ENCODE results near the gene WDR20.
A peak's percentile ranks its signal among the peaks of the same experiment; 100 is the strongest.
"Not testable (repeated sequence)": the region's sequence is repeated elsewhere in the genome, so short reads cannot be mapped to it uniquely, and the experiment has no call there.

Gene WDR20

DNA sequence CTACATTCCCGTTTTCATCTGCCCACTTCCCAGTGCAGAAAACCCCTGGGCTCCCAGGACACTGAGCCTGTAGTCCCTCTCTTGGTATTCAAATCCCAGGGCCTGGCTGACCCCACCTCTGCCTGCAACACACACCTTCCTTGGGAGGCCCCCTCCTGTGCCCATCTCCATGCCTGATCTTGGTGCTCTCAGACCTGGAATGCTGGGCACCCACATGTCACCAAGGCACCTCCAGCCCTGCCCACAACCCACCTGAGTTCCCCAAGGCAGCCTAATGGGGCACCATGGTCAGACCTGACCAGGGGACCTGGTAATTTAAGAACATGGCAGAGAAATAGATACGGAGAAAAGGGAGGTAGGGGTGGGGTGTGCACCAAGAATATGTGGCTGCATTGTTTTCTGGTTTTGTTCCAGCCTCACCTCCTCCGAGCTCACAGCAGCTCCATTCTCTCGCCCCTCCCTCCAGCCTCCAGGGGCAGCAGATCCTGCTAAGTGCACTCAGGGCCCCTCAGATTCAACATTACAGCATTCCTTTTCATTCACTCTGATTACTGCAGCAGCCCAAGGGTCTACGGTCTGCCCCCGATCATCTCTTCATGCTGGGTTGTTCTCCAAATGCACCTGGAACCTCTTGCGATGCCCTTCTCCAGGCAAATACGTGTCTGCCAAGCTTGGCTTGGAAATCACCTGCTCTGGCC is 43.7 kb upstream of the WDR20 start:
- no peaks in the 10 kb centered on the region for H3K9me3 ChIP-seq (ENCODE audit: severe bottlenecking)
- no peak for DNase-seq
- H3K36me3 ChIP-seq: no peaks in the 10 kb centered on the region
- H3K4me3 ChIP-seq (ENCODE audit: low read depth, low read length): no peak overlapping the region
- TF ChIP-seq, protein P1, sequence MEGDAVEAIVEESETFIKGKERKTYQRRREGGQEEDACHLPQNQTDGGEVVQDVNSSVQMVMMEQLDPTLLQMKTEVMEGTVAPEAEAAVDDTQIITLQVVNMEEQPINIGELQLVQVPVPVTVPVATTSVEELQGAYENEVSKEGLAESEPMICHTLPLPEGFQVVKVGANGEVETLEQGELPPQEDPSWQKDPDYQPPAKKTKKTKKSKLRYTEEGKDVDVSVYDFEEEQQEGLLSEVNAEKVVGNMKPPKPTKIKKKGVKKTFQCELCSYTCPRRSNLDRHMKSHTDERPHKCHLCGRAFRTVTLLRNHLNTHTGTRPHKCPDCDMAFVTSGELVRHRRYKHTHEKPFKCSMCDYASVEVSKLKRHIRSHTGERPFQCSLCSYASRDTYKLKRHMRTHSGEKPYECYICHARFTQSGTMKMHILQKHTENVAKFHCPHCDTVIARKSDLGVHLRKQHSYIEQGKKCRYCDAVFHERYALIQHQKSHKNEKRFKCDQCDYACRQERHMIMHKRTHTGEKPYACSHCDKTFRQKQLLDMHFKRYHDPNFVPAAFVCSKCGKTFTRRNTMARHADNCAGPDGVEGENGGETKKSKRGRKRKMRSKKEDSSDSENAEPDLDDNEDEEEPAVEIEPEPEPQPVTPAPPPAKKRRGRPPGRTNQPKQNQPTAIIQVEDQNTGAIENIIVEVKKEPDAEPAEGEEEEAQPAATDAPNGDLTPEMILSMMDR (IDR thresholded peaks at IDR 0.05; ENCODE audit: low read depth, low read length): no peak
- no peaks in the 10 kb centered on the region for H3K27me3 ChIP-seq (ENCODE audit: insufficient read depth, low read depth, severe bottlenecking)
- H3K27ac ChIP-seq: no peak overlapping the region

DNA sequence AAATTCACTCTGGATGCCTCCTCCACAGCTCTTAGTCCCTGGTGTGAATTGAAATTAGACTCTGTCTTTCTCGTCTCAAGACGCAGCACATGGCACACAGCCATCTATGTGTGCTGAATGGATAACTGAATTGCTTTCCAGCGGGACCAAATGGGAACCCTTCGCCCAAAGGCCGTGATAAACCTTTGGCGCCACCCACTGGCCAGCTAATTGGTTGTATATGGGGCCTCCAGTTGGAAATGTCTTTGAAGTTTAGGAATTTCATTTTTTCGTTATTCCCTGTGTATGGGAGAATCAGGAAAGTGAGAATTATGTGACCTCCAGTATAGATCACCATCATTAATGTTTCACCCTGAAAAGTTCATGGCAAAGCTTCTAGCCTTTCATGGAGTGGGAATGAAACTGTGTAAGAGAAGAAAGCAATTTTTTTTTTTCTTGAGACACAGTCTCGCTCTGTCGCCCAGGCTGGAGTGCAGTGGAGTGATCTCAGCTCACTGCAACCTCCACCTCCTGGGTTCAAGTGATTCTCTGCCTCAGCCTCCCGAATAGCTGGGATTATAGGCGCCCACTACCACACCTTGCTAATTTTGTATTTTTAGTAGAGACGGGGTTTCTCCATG is 43.0 kb upstream of the WDR20 start:
- H3K9me3 ChIP-seq (ENCODE audit: severe bottlenecking): no peaks in the 10 kb centered on the region
- H3K36me3 ChIP-seq: no peaks in the 10 kb centered on the region
- peak overlapping the region; percentile 44 for H3K27ac ChIP-seq
- no peak overlapping the region for H3K4me3 ChIP-seq (ENCODE audit: low read depth, low read length)
- no peaks in the 10 kb centered on the region for H3K27me3 ChIP-seq (ENCODE audit: insufficient read depth, low read depth, severe bottlenecking)
- DNase-seq: peak; percentile 81
- TF ChIP-seq, protein P1 (IDR thresholded peaks at IDR 0.05; ENCODE audit: low read depth, low read length): peak; percentile 70

DNA sequence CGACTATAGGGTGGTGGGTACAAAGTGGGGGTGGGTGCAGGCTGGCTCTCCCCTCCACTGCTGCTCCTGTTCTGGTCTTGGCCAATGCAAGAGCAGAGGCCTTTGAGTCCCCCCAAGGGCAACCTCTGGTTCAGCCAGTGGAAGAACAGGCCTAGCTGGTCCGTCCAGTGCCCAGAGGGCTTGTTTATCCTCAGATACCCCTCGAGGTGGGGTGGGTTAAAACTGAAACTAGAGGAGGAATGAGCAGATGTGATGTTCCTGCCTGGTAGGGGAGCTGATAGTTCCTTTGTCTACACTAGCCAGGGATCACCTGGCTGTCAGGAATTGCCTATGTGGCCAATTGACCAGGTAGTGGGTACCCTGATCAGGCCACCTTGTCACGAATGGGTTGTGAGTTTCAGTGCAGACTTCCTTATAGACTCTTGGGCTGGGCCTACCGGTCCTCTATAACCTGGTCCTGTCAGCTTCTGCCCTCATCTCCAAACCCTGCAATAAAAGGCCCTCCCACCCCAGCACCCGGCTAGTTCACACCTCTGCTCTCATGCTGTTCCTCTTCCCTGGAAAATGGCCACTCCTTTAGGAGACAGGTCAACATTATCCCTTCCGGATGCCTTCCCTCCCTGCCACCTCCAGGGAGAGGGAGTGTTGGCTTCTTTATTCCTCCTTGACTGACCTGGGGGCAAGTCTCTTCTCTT is 42.1 kb upstream of the WDR20 start:
- Histone ChIP-seq H3K27ac (peak overlapping the region; percentile 44), H3K27me3 (ENCODE audit: insufficient read depth, low read depth, severe bottlenecking) (no peaks in the 10 kb centered on the region), H3K4me3 (ENCODE audit: low read depth, low read length) (no peak overlapping the region), H3K9me3 (ENCODE audit: severe bottlenecking) (no peaks in the 10 kb centered on the region), H3K36me3 (no peaks in the 10 kb centered on the region)
- TF ChIP-seq, protein P1 (IDR thresholded peaks at IDR 0.05; ENCODE audit: low read depth, low read length): no peak
- DNase-seq: no peak

DNA sequence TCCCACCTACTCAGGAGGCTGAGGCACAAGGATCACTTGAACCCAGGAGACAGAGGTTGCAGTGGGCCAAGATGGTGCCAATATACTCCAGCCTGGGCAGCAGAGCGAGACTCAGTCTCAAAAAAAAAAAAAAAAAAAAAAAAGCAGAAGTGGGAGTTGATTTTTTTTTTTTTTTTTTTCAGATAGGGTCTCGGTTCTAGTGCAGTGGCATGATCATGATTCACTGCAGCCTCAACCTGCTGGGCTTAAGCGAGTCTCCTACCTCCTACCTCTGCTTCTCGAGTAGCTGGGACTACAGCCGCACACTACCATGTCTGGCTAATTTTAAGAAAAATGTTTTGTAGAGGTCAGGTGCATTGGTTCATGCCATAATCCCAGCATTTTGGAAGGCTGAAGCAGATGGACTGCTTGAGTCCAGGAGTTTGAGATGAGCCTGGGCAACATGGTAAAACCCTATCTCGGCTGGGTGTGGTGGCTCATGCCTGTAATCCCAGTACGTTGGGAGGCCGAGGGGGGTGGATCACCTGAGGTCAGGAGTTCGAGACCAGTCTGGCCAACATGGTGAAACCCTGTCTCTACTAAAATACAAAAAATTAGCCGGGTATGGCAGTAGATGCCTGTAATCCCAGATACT is 36.5 kb upstream of the WDR20 start:
- H3K36me3 ChIP-seq: no peaks in the 10 kb centered on the region
- H3K4me3 ChIP-seq (ENCODE audit: low read depth, low read length): no peak overlapping the region
- no peak overlapping the region for H3K27ac ChIP-seq
- DNase-seq: no peak
- H3K9me3 ChIP-seq (ENCODE audit: severe bottlenecking): no peaks in the 10 kb centered on the region
- no peaks in the 10 kb centered on the region for H3K27me3 ChIP-seq (ENCODE audit: insufficient read depth, low read depth, severe bottlenecking)
- TF ChIP-seq, protein P1 (IDR thresholded peaks at IDR 0.05; ENCODE audit: low read depth, low read length): no peak

DNA sequence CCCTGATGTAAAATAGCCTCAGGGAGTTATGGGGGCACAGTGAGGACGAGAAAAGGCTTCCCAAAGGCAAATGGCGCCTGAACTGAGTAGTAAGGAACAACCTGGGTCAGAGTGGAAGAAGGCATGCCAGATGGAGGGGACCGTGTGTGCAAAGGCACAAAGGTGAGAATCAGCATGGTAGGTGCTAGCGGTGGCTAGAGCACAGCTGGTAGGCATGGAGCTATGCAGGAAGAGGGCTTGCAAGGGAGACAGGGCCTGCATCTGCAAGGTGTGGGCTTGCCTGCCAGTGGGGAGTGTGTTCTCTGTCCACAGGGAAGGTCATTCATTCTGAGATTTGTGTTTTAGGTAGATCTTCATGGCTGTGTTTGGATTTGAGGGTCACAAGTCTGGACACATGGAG is 34.3 kb upstream of the WDR20 start:
- Histone ChIP-seq H3K9me3 (ENCODE audit: severe bottlenecking) (no peaks in the 10 kb centered on the region), H3K4me3 (ENCODE audit: low read depth, low read length) (no peak overlapping the region), H3K27ac (no peak overlapping the region), H3K27me3 (ENCODE audit: insufficient read depth, low read depth, severe bottlenecking) (no peaks in the 10 kb centered on the region), H3K36me3 (no peaks in the 10 kb centered on the region)
- DNase-seq: no peak
- TF ChIP-seq, protein P1 (IDR thresholded peaks at IDR 0.05; ENCODE audit: low read depth, low read length): no peak

DNA sequence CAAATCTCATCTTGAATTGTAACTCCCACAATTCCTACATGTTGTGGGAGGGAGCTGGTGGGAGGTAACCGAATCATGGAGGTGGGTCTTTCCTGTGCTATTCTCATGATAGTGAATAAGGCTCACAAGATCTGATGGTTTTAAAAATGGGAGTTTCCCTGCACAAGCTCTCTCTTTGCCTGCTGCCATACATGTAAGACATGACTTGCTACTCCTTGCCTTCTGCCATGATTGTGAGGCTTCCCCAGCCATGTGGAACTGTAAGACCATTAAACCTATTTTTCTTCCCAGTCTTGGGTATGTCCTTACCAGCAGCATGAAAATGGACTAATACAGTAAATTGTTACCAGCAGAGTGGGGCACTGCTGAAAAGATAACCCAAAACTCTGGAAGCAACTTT is 30.4 kb upstream of the WDR20 start:
- DNase-seq; H3K4me3 ChIP-seq (ENCODE audit: low read depth, low read length); H3K9me3 ChIP-seq (ENCODE audit: severe bottlenecking); H3K27ac ChIP-seq; H3K27me3 ChIP-seq (ENCODE audit: insufficient read depth, low read depth, severe bottlenecking); H3K36me3 ChIP-seq: not testable (repeated sequence)

Data from WERI-Rb-1 (cell line).